22Rv1 (cell line): ENCODE measurements around the gene GATAD2B.

ENCODE experiments used
- ZFX ChIP-seq: fragments of 450-650 bp; IDR thresholded peaks from 2 replicates; pipeline ENCODE4 v1.6.1; 2017; ENCODE audit warnings: antibody characterized with exemption, borderline replicate concordance
- TF ChIP-seq, protein P1 (sequence below): fragments of 450-650 bp; IDR thresholded peaks from 2 replicates; pipeline ENCODE4 v1.5.1; 2017; ENCODE audit warnings: mild to moderate bottlenecking

DNA sequence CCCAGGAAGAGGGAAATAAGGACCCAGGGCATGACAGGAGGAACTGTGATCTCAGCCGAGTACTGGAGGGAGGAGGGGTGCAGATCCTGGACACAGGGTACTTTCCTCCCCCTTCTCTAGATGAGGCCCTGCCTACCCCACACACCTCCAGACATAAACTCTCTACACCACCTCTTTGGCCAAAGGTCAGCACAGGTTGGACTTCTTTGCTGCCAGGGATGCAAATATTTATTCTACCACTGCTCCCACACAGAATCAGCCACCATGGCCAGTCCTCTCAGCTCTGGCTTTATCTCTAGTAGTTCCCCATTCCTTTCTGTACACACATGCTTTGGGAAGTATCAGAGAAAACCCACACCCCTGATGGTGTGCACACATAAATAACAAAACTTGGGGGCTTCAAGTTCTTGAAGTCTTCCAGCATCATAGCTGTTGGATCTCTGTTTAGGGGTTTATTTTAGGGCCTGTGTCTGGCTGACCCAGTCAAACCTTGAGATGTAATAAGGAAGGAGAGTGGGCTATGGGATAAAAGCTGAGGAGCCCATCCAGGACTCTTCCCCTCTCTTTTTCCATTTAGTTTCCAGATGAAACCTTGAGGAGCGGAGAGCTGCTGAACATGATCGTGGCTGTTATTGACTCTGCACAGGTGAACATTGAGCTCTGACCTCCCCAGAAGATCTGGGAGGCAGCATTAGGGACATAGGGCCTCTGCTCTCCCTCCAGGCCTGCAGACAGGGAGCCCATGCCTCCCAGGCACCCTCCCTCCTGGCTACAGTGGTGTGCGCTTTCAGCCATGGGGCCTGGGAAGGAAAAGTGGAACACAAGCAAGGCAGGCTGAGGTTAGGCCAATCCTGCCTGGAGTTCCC lies 154.2 kb downstream of the GATAD2B start:
- TF ChIP-seq, protein P1, sequence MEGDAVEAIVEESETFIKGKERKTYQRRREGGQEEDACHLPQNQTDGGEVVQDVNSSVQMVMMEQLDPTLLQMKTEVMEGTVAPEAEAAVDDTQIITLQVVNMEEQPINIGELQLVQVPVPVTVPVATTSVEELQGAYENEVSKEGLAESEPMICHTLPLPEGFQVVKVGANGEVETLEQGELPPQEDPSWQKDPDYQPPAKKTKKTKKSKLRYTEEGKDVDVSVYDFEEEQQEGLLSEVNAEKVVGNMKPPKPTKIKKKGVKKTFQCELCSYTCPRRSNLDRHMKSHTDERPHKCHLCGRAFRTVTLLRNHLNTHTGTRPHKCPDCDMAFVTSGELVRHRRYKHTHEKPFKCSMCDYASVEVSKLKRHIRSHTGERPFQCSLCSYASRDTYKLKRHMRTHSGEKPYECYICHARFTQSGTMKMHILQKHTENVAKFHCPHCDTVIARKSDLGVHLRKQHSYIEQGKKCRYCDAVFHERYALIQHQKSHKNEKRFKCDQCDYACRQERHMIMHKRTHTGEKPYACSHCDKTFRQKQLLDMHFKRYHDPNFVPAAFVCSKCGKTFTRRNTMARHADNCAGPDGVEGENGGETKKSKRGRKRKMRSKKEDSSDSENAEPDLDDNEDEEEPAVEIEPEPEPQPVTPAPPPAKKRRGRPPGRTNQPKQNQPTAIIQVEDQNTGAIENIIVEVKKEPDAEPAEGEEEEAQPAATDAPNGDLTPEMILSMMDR, result no peak
- TF ChIP-seq ZFX, result no peak
